Liver (tissue), 3 donors: ENCODE data around the gene YEATS2.

Source experiments
- EGR1 ChIP-seq, 2 donors: IDR thresholded peaks; 2 replicates each; pipeline ENCODE4 v1.6.1; 2016 to 2018; ENCODE audit warnings: antibody characterized with exemption in 2 of 2, low read depth in 2 of 2
- FOXA1 ChIP-seq: IDR thresholded peaks from 2 replicates; pipeline ENCODE4 v1.6.1; 2016; ENCODE audit warnings: antibody characterized with exemption
- HNF4A ChIP-seq, 2 donors: conservative IDR thresholded peaks; 2 replicates each; pipeline ENCODE4 v1.6.1; 2016; ENCODE audit warnings: antibody characterized with exemption in 2 of 2, mild to moderate bottlenecking in 2 of 2
- TAF1 ChIP-seq: conservative IDR thresholded peaks from 2 replicates; pipeline ENCODE4 v1.6.1; 2016; ENCODE audit warnings: antibody characterized with exemption, mild to moderate bottlenecking
- TF ChIP-seq, protein P1 (sequence below): fragments of 150-350 bp; IDR thresholded peaks from 2 replicates; pipeline ENCODE4 v1.5.1; 2017; ENCODE audit warnings: improper control_type of control experiment, low read depth, low read length; ENCODE audit not compliant: missing input control
- TF ChIP-seq, protein P2 (sequence below): IDR thresholded peaks from 2 replicates; pipeline ENCODE4 v1.6.1; 2016; ENCODE audit warnings: antibody characterized with exemption
- TF ChIP-seq, protein P3 (sequence below): IDR thresholded peaks from 2 replicates; pipeline ENCODE4 v1.6.1; 2016; ENCODE audit warnings: antibody characterized with exemption
- donor health status: healthy.
- donor health status: healthy.

DNA sequence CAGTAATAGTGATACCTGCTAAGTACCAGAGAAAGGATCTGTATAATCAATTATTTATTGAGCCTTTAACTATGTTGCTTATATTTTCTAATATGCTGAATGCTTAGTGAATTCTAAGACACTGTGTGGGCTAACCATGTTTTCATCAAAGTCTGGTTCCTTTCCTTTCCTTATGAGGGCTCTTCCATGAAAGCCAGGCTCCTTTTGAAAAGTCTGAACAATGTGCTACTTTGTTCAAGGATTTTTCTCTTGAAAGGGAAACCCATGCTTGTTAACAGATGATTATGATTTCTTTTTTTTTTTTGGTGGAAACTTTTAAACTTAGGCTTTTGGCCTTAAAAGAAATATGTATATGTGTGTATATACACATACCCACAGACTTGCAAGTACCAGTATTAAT is 17.0 kb downstream of the YEATS2 start:
- TF ChIP-seq, protein P1, sequence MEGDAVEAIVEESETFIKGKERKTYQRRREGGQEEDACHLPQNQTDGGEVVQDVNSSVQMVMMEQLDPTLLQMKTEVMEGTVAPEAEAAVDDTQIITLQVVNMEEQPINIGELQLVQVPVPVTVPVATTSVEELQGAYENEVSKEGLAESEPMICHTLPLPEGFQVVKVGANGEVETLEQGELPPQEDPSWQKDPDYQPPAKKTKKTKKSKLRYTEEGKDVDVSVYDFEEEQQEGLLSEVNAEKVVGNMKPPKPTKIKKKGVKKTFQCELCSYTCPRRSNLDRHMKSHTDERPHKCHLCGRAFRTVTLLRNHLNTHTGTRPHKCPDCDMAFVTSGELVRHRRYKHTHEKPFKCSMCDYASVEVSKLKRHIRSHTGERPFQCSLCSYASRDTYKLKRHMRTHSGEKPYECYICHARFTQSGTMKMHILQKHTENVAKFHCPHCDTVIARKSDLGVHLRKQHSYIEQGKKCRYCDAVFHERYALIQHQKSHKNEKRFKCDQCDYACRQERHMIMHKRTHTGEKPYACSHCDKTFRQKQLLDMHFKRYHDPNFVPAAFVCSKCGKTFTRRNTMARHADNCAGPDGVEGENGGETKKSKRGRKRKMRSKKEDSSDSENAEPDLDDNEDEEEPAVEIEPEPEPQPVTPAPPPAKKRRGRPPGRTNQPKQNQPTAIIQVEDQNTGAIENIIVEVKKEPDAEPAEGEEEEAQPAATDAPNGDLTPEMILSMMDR, result no peak
- TF ChIP-seq, protein P2, sequence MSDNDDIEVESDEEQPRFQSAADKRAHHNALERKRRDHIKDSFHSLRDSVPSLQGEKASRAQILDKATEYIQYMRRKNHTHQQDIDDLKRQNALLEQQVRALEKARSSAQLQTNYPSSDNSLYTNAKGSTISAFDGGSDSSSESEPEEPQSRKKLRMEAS, result no peak
- TF ChIP-seq FOXA1, result no peak
- no peak for TF ChIP-seq EGR1 (IDR thresholded peaks at IDR 0.05; ENCODE audit: low read depth in 2 of 2)
- TF ChIP-seq, protein P3, sequence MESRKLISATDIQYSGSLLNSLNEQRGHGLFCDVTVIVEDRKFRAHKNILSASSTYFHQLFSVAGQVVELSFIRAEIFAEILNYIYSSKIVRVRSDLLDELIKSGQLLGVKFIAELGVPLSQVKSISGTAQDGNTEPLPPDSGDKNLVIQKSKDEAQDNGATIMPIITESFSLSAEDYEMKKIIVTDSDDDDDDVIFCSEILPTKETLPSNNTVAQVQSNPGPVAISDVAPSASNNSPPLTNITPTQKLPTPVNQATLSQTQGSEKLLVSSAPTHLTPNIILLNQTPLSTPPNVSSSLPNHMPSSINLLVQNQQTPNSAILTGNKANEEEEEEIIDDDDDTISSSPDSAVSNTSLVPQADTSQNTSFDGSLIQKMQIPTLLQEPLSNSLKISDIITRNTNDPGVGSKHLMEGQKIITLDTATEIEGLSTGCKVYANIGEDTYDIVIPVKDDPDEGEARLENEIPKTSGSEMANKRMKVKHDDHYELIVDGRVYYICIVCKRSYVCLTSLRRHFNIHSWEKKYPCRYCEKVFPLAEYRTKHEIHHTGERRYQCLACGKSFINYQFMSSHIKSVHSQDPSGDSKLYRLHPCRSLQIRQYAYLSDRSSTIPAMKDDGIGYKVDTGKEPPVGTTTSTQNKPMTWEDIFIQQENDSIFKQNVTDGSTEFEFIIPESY, result no peak
- TF ChIP-seq HNF4A (conservative IDR thresholded peaks at IDR 0.05), result no peak
- TF ChIP-seq TAF1, result no peak
